Vein endothelial cell (primary cell): ENCODE measurements around the gene C19orf12. TPM values are rescaled to one million over a fixed set of nuclear protein-coding genes. Genes with fewer than 3 reads are reported as not detected.

ENCODE experiments used
- total RNA-seq: library from RNA; depleted of rRNA; stranded (reverse); fragments of >200 nt; gene quantifications from 2 replicates; pipeline ENCODE4 v1.2.3, GENCODE V29; 2012

The C19orf12 gene
- 22.9 and 28.8 TPM in 2 replicates for total RNA-seq

GRCh38 chr19:29714953-29715700, at the start of gene C19orf12:
TSS of gene C19orf12 (minus strand) at chr19:29715261. CDS start at chr19:29708413, 6,848 bp downstream.

GRCh38 chr19:29665215-29665825, 49.7 kb downstream of the C19orf12 start, which contains the start of gene PLEKHF1:
TSS of gene PLEKHF1 (plus strand) at chr19:29665461. CDS start at chr19:29673840, 8,379 bp downstream.

Other genes with a start within 250 kb of the C19orf12 start
- gene VSTM2B, start 189.3 kb downstream of the C19orf12 start, total RNA-seq: not detected in 2 replicates
- gene POP4, start 109.0 kb downstream of the C19orf12 start, total RNA-seq: 61.4 and 79.3 TPM in 2 replicates
- 5.2 and 9.6 TPM in 2 replicates for gene PLEKHF1, start 49.8 kb downstream of the C19orf12 start, total RNA-seq
- 4.9 and 6.2 TPM in 2 replicates for gene CCNE1, start 96.7 kb upstream of the C19orf12 start, total RNA-seq
- gene URI1, start 227.0 kb upstream of the C19orf12 start, total RNA-seq: 38.9 and 44.8 TPM in 2 replicates